ENCODE data around the gene MEPCE. TPM values are rescaled to one million over a fixed set of nuclear protein-coding genes. Genes with fewer than 3 reads are reported as not detected.

MEPCE gene
- total and polyA plus RNA-seq, 9 of the 15 experiments (the other 6 are each of a cell fraction or from before 2014, with no cell fraction given): 10.9 to 76.3 (median 44.1) TPM

GRCh38 chr7:100428199-100428966, 1.2 kb upstream of the MEPCE start, which contains the start of gene ZCWPW1 (continued):
- TF ChIP-seq PCBP1 (IDR thresholded peaks at IDR 0.05; ENCODE audit: low read depth, low read length, poor library complexity, severe bottlenecking) (peak; percentile 98), POLR2H (tag; IDR thresholded peaks at IDR 0.05; ENCODE audit: low read depth) (peak; percentile 98), ZKSCAN1 (IDR thresholded peaks at IDR 0.05; ENCODE audit: low read depth, low read length) (peak; percentile 71), PCBP2 (IDR thresholded peaks at IDR 0.05; ENCODE audit: low read depth, low read length, poor library complexity, severe bottlenecking) (peak; percentile 77), ZNF212 (CRISPR knock-in tag; IDR thresholded peaks at IDR 0.05) (peak; percentile 78), ZNF57 (CRISPR knock-in tag; IDR thresholded peaks at IDR 0.05) (peak; percentile 74; the same call in 1 of the 2 replicates), ZC3H8 (IDR thresholded peaks at IDR 0.05) (peak; percentile 84; the same call in 1 of the 2 replicates), HMG20B (CRISPR knock-in tag; IDR thresholded peaks at IDR 0.05) (peak; percentile 93), DIDO1 (tag; IDR thresholded peaks at IDR 0.05; ENCODE audit: low read depth) (peak; percentile 59; the same call in 1 of the 2 replicates), SMARCB1 (IDR thresholded peaks at IDR 0.05; ENCODE audit: insufficient read length, low read depth) (no peak), GTF2B (IDR thresholded peaks at IDR 0.05; ENCODE audit: extremely low read depth, insufficient read length) (no peak), HDAC6 (IDR thresholded peaks at IDR 0.05; ENCODE audit: low read depth, low read length) (0 out of 2 replicates have a peak, but pooled peaks have one; percentile 56), TOE1 (IDR thresholded peaks at IDR 0.05; ENCODE audit: borderline replicate concordance) (peak; percentile 83; the same call in 1 of the 2 replicates), TOE1 (CRISPR knock-in tag; IDR thresholded peaks at IDR 0.05; ENCODE audit: borderline replicate concordance, low read depth) (peak; percentile 99), KLF6 (CRISPR knock-in tag; IDR thresholded peaks at IDR 0.05; ENCODE audit: borderline replicate concordance) (peak; percentile 66; the same call in 1 of the 2 replicates), ZNF696 (CRISPR knock-in tag; conservative IDR thresholded peaks at IDR 0.05) (no peak), ZSCAN29 (IDR thresholded peaks at IDR 0.05) (peak; percentile 92), POU5F1 (IDR thresholded peaks at IDR 0.05; ENCODE audit: borderline replicate concordance, low read depth, low read length, partially characterized antibody) (peak; percentile 27), HES1 (IDR thresholded peaks at IDR 0.05; ENCODE audit: low read depth) (no peak), ZNF77 (CRISPR knock-in tag; IDR thresholded peaks at IDR 0.05) (no peak), RFX5 (IDR thresholded peaks at IDR 0.05; ENCODE audit: low read depth, low read length) (no peak), ZNF707 (CRISPR knock-in tag; conservative IDR thresholded peaks at IDR 0.05) (no peak), ATF7 (IDR thresholded peaks at IDR 0.05) (peak; percentile 72; the same call in 1 of the 2 replicates), CHD4 (IDR thresholded peaks at IDR 0.05; ENCODE audit: insufficient read depth, insufficient replicate concordance, low read depth, low read length, poor library complexity, severe bottlenecking) (no peak), NR3C1 (CRISPR knock-in tag; IDR thresholded peaks at IDR 0.05) (peak; percentile 95), BRD4 (IDR thresholded peaks at IDR 0.05) (peak; percentile 98), PTRF (tag; IDR thresholded peaks at IDR 0.05) (no peak), ZNF511 (CRISPR knock-in tag; IDR thresholded peaks at IDR 0.05) (peak; percentile 99), COPS2 (conservative IDR thresholded peaks at IDR 0.05) (no peak)
